ENCODE results near the gene FFAR3. TPM values are rescaled to one million over a fixed set of nuclear protein-coding genes. Genes with fewer than 3 reads are reported as not detected.

The FFAR3 gene
- total and polyA plus RNA-seq, 9 of the 15 experiments (the other 6 are each of a cell fraction or from before 2014, with no cell fraction given), result not detected

DNA sequence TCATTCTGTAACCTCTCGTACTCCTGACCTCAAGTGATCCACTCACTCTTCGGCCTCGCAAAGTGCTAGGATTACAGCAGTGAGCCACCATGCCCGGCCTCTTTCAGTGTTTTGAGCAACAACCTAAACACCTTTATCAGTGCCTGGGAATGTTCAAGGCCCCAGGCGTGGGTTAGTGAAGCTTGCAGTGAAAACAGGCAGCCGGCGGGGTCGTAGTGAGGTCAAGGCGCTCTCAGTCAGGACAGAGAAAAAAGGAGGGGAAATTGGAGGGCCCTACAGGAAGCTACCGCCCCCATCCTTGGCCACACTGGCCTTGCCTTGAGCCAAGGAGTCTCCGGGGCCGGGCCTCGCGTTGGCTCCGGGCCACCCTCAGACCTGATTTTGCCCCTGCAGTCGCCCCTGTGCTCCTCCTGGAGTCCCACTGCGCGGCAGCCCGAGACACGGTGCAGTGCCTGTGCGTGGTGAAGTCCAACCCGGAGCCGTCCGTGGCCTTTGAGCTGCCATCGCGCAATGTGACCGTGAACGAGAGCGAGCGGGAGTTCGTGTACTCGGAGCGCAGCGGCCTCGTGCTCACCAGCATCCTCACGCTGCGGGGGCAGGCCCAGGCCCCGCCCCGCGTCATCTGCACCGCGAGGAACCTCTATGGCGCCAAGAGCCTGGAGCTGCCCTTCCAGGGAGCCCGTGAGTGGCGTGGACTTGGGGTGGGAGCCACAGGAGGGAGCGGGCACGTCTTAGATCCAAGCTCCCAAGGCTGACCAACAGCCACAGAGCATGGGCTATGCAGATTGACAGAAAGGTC is 48.6 kb upstream of the FFAR3 start (continued):
- peak in 1 of 2 experiments; percentile 68; a peak in 2 of 4 replicates for TF ChIP-seq NONO (IDR thresholded peaks at IDR 0.05; ENCODE audit: low read depth in 2 of 2, low read length in 1 of 2)
- no peak for TF ChIP-seq GATA2 (CRISPR knock-in tag; IDR thresholded peaks at IDR 0.05)
- no peak; the same call in 1 of the 2 replicates for TF ChIP-seq TAF7 (tag; IDR thresholded peaks at IDR 0.05)
- TF ChIP-seq BRD9 (IDR thresholded peaks at IDR 0.05; ENCODE audit: low read depth, partially characterized antibody), result peak; percentile 18
- TF ChIP-seq CHD2 (IDR thresholded peaks at IDR 0.05; ENCODE audit: low read depth, low read length), result 0 out of 2 replicates have a peak, but pooled peaks have one; percentile 42
- TF ChIP-seq, protein P1, sequence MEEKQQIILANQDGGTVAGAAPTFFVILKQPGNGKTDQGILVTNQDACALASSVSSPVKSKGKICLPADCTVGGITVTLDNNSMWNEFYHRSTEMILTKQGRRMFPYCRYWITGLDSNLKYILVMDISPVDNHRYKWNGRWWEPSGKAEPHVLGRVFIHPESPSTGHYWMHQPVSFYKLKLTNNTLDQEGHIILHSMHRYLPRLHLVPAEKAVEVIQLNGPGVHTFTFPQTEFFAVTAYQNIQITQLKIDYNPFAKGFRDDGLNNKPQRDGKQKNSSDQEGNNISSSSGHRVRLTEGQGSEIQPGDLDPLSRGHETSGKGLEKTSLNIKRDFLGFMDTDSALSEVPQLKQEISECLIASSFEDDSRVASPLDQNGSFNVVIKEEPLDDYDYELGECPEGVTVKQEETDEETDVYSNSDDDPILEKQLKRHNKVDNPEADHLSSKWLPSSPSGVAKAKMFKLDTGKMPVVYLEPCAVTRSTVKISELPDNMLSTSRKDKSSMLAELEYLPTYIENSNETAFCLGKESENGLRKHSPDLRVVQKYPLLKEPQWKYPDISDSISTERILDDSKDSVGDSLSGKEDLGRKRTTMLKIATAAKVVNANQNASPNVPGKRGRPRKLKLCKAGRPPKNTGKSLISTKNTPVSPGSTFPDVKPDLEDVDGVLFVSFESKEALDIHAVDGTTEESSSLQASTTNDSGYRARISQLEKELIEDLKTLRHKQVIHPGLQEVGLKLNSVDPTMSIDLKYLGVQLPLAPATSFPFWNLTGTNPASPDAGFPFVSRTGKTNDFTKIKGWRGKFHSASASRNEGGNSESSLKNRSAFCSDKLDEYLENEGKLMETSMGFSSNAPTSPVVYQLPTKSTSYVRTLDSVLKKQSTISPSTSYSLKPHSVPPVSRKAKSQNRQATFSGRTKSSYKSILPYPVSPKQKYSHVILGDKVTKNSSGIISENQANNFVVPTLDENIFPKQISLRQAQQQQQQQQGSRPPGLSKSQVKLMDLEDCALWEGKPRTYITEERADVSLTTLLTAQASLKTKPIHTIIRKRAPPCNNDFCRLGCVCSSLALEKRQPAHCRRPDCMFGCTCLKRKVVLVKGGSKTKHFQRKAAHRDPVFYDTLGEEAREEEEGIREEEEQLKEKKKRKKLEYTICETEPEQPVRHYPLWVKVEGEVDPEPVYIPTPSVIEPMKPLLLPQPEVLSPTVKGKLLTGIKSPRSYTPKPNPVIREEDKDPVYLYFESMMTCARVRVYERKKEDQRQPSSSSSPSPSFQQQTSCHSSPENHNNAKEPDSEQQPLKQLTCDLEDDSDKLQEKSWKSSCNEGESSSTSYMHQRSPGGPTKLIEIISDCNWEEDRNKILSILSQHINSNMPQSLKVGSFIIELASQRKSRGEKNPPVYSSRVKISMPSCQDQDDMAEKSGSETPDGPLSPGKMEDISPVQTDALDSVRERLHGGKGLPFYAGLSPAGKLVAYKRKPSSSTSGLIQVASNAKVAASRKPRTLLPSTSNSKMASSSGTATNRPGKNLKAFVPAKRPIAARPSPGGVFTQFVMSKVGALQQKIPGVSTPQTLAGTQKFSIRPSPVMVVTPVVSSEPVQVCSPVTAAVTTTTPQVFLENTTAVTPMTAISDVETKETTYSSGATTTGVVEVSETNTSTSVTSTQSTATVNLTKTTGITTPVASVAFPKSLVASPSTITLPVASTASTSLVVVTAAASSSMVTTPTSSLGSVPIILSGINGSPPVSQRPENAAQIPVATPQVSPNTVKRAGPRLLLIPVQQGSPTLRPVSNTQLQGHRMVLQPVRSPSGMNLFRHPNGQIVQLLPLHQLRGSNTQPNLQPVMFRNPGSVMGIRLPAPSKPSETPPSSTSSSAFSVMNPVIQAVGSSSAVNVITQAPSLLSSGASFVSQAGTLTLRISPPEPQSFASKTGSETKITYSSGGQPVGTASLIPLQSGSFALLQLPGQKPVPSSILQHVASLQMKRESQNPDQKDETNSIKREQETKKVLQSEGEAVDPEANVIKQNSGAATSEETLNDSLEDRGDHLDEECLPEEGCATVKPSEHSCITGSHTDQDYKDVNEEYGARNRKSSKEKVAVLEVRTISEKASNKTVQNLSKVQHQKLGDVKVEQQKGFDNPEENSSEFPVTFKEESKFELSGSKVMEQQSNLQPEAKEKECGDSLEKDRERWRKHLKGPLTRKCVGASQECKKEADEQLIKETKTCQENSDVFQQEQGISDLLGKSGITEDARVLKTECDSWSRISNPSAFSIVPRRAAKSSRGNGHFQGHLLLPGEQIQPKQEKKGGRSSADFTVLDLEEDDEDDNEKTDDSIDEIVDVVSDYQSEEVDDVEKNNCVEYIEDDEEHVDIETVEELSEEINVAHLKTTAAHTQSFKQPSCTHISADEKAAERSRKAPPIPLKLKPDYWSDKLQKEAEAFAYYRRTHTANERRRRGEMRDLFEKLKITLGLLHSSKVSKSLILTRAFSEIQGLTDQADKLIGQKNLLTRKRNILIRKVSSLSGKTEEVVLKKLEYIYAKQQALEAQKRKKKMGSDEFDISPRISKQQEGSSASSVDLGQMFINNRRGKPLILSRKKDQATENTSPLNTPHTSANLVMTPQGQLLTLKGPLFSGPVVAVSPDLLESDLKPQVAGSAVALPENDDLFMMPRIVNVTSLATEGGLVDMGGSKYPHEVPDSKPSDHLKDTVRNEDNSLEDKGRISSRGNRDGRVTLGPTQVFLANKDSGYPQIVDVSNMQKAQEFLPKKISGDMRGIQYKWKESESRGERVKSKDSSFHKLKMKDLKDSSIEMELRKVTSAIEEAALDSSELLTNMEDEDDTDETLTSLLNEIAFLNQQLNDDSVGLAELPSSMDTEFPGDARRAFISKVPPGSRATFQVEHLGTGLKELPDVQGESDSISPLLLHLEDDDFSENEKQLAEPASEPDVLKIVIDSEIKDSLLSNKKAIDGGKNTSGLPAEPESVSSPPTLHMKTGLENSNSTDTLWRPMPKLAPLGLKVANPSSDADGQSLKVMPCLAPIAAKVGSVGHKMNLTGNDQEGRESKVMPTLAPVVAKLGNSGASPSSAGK (IDR thresholded peaks at IDR 0.05), result peak; percentile 100
- no peak for TF ChIP-seq MEF2A (IDR thresholded peaks at IDR 0.05; ENCODE audit: control insufficient read depth, low read depth, low read length)
- TF ChIP-seq CTCFL (IDR thresholded peaks at IDR 0.05; ENCODE audit: borderline replicate concordance, insufficient read depth, low read depth, low read length, poor library complexity, severe bottlenecking), result no peak
- no peak for TF ChIP-seq NFE2 (IDR thresholded peaks at IDR 0.05; ENCODE audit: low read depth)
- TF ChIP-seq KAT8 (IDR thresholded peaks at IDR 0.05; ENCODE audit: low read depth), result no peak
- no peak for TF ChIP-seq ZC3H8 (IDR thresholded peaks at IDR 0.05)
- no peak for TF ChIP-seq SREBF1 (IDR thresholded peaks at IDR 0.05; ENCODE audit: borderline replicate concordance, low read depth, low read length)
